ENCODE data around the gene MYLK2. TPM values are rescaled to one million over a fixed set of nuclear protein-coding genes. Genes with fewer than 3 reads are reported as not detected.

MYLK2 gene
- polyA plus RNA-seq, 1 donor (not counting 4 experiments of a cell fraction or from before 2014, with no cell fraction given), result 0.05 TPM

DNA sequence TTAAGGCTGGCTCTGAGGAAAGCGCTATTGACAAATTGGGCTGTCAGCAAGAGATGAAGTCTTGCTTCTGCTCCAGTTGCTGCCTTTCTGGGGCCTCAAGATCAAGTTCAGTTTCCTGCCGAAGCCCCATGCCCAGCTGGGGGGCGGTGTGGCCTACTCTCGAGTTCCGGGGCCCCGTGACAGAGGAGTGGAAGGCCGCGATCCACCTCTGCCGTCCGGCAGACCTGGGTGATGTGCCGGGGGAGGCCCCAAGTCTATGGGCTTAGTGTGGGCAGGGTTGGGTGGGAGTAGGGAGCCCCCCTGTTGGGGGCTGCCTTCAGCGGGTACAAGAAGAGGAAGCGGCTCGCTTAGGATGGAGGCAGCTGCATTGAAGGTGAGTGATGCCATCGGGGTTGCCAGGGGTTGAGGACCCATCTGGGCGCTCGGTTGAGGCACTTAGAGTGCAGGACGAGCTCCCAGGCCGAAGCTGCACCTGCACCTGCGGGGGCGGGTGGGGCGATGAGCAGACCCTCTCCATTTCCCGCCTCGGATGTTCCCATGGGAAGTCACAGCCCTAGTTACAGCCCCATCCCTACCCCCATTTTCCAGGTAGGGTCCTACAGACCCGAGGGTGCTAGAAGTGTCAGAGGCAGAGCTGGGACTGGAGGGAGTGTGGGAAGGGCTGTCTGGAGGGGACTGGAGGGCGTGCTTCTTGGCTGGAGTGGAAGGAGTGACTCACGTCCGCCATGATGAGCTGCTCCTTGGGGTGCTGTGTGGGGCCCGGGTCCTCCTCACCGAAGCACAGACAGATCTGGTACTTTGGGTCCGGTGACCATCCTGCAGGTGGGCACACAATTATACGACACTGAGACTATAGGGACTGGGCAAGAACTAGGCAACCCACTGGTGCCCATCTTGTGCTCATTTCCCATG lies 29.2 kb downstream of the MYLK2 start:
- no peaks in the 10 kb centered on the region for H3K36me3 ChIP-seq (ENCODE audit: control insufficient read depth in 2 of 2, extremely low read depth in 1 of 2, insufficient read depth in 2 of 2, low read length in 2 of 2)
- H3K79me2 ChIP-seq (ENCODE audit: control insufficient read depth, insufficient read depth, low read length), result no peaks in the 10 kb centered on the region
- H4K20me1 ChIP-seq (ENCODE audit: control insufficient read depth, extremely low read depth, insufficient read depth, low read length), result no peaks in the 10 kb centered on the region
- DNase-seq (ENCODE audit: low read depth, low spot score) (no peak), FAIRE-seq (no peak)
- H3K9me3 ChIP-seq (ENCODE audit: control insufficient read depth, low read depth, low read length), result no peaks in the 10 kb centered on the region
- H3K4me1 ChIP-seq (ENCODE audit: control insufficient read depth, extremely low read depth, insufficient read depth, low read length), result no peaks in the 10 kb centered on the region
- no peak overlapping the region for H3K27ac ChIP-seq (ENCODE audit: control insufficient read depth, insufficient read depth, low read length)
- H3K9ac ChIP-seq (ENCODE audit: control insufficient read depth, extremely low read depth, insufficient read depth, low read length), result no peak overlapping the region
- H3K27me3 ChIP-seq (ENCODE audit: control insufficient read depth, extremely low read depth, insufficient read depth, low read length), result peaks cover 32% of the 10 kb centered on the region
- H3K4me2 ChIP-seq (ENCODE audit: control insufficient read depth, extremely low read depth, insufficient read depth, low read depth, low read length), result no peak overlapping the region
- H3K9me1 ChIP-seq (ENCODE audit: control insufficient read depth, extremely low read depth, insufficient read depth, low read length), result no peaks in the 10 kb centered on the region
- H3K4me3 ChIP-seq (ENCODE audit: control insufficient read depth in 2 of 3, extremely low read depth in 1 of 3, insufficient read depth in 2 of 3, low read depth in 1 of 3, low read length in 3 of 3), result no peak overlapping the region
- TF ChIP-seq, protein P1, sequence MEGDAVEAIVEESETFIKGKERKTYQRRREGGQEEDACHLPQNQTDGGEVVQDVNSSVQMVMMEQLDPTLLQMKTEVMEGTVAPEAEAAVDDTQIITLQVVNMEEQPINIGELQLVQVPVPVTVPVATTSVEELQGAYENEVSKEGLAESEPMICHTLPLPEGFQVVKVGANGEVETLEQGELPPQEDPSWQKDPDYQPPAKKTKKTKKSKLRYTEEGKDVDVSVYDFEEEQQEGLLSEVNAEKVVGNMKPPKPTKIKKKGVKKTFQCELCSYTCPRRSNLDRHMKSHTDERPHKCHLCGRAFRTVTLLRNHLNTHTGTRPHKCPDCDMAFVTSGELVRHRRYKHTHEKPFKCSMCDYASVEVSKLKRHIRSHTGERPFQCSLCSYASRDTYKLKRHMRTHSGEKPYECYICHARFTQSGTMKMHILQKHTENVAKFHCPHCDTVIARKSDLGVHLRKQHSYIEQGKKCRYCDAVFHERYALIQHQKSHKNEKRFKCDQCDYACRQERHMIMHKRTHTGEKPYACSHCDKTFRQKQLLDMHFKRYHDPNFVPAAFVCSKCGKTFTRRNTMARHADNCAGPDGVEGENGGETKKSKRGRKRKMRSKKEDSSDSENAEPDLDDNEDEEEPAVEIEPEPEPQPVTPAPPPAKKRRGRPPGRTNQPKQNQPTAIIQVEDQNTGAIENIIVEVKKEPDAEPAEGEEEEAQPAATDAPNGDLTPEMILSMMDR (optimal IDR thresholded peaks at IDR 0.05 in 1 of 3, IDR thresholded peaks at IDR 0.05 in 1 of 3, conservative IDR thresholded peaks at IDR 0.05 in 1 of 3; ENCODE audit: extremely low read depth in 1 of 3, insufficient read depth in 2 of 3, low read length in 3 of 3), result no peak
- no peak for TF ChIP-seq EZH2 (IDR thresholded peaks at IDR 0.05; ENCODE audit: low read length)
- no peak overlapping the region for H2AFZ ChIP-seq (ENCODE audit: control insufficient read depth, low read length)
- dilution Hi-C loops (cut with MboI; ENCODE audit: extremely low pct_ligation_motif_present, low sequenced_read_pairs), result no loop called here

DNA sequence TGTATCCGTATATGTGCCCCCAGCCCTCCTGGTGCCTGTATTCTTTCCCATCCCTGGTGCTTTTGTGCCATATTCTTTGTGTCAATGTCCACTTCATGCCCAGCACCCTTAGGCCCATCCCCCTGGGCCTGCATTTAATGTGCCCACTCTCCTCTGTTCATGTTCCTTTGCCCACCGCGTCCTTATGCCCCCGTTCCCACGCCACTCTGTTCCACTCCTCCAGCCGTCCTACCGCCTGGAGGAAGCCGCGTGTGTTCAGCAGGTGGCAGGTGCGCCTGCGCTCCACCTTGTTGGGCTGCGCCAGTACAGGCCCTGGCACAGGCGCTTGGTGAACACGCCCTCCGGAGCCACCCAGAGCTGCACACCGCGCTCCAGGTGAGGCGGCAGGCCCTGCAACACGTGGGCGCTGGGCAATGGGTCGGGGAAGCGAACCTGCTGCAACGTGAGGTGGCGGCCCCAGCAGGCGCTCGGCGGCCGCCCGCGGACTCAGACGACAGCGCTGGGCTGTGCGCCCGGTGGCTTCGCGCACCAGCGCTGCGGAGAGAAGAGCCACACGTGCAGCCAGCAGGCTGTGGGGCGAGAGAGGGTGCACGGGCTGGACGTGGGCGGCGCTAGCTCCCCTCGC lies 30.3 kb downstream of the MYLK2 start:
- DNase-seq (ENCODE audit: low read depth, low spot score) (no peak), FAIRE-seq (no peak)
- no peaks in the 10 kb centered on the region for H3K36me3 ChIP-seq (ENCODE audit: control insufficient read depth in 2 of 2, extremely low read depth in 1 of 2, insufficient read depth in 2 of 2, low read length in 2 of 2)
- no peaks in the 10 kb centered on the region for H3K9me3 ChIP-seq (ENCODE audit: control insufficient read depth, low read depth, low read length)
- peak overlapping the region; percentile 23 for H2AFZ ChIP-seq (ENCODE audit: control insufficient read depth, low read length)
- H3K9ac ChIP-seq (ENCODE audit: control insufficient read depth, extremely low read depth, insufficient read depth, low read length), result no peak overlapping the region
- no peaks in the 10 kb centered on the region for H3K9me1 ChIP-seq (ENCODE audit: control insufficient read depth, extremely low read depth, insufficient read depth, low read length)
- no peaks in the 10 kb centered on the region for H3K4me1 ChIP-seq (ENCODE audit: control insufficient read depth, extremely low read depth, insufficient read depth, low read length)
- peaks cover 26% of the 10 kb centered on the region for H3K27me3 ChIP-seq (ENCODE audit: control insufficient read depth, extremely low read depth, insufficient read depth, low read length)
- dilution Hi-C loops (cut with MboI; ENCODE audit: extremely low pct_ligation_motif_present, low sequenced_read_pairs), result no loop called here
- H3K4me3 ChIP-seq (ENCODE audit: control insufficient read depth in 2 of 3, extremely low read depth in 1 of 3, insufficient read depth in 2 of 3, low read depth in 1 of 3, low read length in 3 of 3), result no peak overlapping the region
- H3K4me2 ChIP-seq (ENCODE audit: control insufficient read depth, extremely low read depth, insufficient read depth, low read depth, low read length), result peak overlapping the region; percentile 38
- TF ChIP-seq, protein P1 (optimal IDR thresholded peaks at IDR 0.05 in 1 of 3, IDR thresholded peaks at IDR 0.05 in 1 of 3, conservative IDR thresholded peaks at IDR 0.05 in 1 of 3; ENCODE audit: extremely low read depth in 1 of 3, insufficient read depth in 2 of 3, low read length in 3 of 3), result no peak
- TF ChIP-seq EZH2 (IDR thresholded peaks at IDR 0.05; ENCODE audit: low read length), result no peak
- H3K27ac ChIP-seq (ENCODE audit: control insufficient read depth, insufficient read depth, low read length), result no peak overlapping the region
- H3K79me2 ChIP-seq (ENCODE audit: control insufficient read depth, insufficient read depth, low read length), result no peaks in the 10 kb centered on the region
- H4K20me1 ChIP-seq (ENCODE audit: control insufficient read depth, extremely low read depth, insufficient read depth, low read length), result no peaks in the 10 kb centered on the region

Measured in keratinocyte (primary cell).